CD4-positive, CD25-positive, alpha-beta regulatory T cell (primary cell): ENCODE measurements around the gene MOCOS. TPM values are rescaled to one million over a fixed set of nuclear protein-coding genes. Genes with fewer than 3 reads are reported as not detected.

Experiments
- ATAC-seq, 2 donors: fragments of 150-1000 bp; cut with Tn5 transposase; one replicate each; pipeline ENCODE4 v1.10.0; 2021; ENCODE audit warnings: low read depth in 2 of 2, moderate number of reproducible peaks in 2 of 2, moderate library complexity in 1 of 2
- DNase-seq, 3 donors: peaks; one replicate each; pipeline versions ENCODE4 v3.0.0 to v3.0.0-alpha.2; 2012 to 2022; ENCODE audit warnings: mixed read lengths in 1 of 3
- H3K27ac ChIP-seq: one replicate; pipeline ENCODE4 v1.7.0; 2013; ENCODE audit warnings: mild to moderate bottlenecking, low read length; ENCODE audit not compliant: insufficient read depth, poor library complexity, severe bottlenecking
- H3K27me3 ChIP-seq: one replicate; pipeline ENCODE4 v1.7.0; 2013; ENCODE audit warnings: low read length; ENCODE audit not compliant: control insufficient read depth, insufficient read depth
- H3K36me3 ChIP-seq: one replicate; pipeline ENCODE4 v1.7.0; 2013; ENCODE audit warnings: mild to moderate bottlenecking, low read length, moderate library complexity; ENCODE audit not compliant: control insufficient read depth, insufficient read depth
- H3K4me1 ChIP-seq: 2 replicates; pipeline ENCODE4 v1.7.0; 2013; ENCODE audit warnings: mild to moderate bottlenecking, low read length; ENCODE audit not compliant: insufficient read depth, control insufficient read depth, poor library complexity, severe bottlenecking
- H3K4me3 ChIP-seq: one replicate; pipeline ENCODE4 v1.7.0; 2013; ENCODE audit warnings: low read depth, mild to moderate bottlenecking, low read length, moderate library complexity
- H3K9me3 ChIP-seq, 2 experiments: 1 replicate in 1 of 2; 2 replicates in 1 of 2; pipeline ENCODE4 v1.7.0; 2013; ENCODE audit warnings: low read length in 2 of 2, mild to moderate bottlenecking in 1 of 2, moderate library complexity in 1 of 2; ENCODE audit not compliant: control insufficient read depth in 2 of 2
- H3K27ac Mint-ChIP-seq, 3 donors: one replicate each; pipeline ENCODE4 v1.8.0; 2020 to 2022; ENCODE audit warnings: mild to moderate bottlenecking in 3 of 3, mixed read lengths in 3 of 3, moderate library complexity in 2 of 3
- H3K27me3 Mint-ChIP-seq: one replicate; pipeline ENCODE4 v1.8.0; 2022; ENCODE audit warnings: mild to moderate bottlenecking, mixed read lengths
- H3K36me3 Mint-ChIP-seq: one replicate; pipeline ENCODE4 v1.8.0; 2020; ENCODE audit warnings: mixed read lengths
- H3K4me1 Mint-ChIP-seq, 4 donors: one replicate each; pipeline ENCODE4 v1.8.0; 2020 to 2022; ENCODE audit warnings: mixed read lengths in 4 of 4, mild to moderate bottlenecking in 1 of 4
- H3K4me3 Mint-ChIP-seq, 4 donors: one replicate each; pipeline ENCODE4 v1.8.0; 2020 to 2022; ENCODE audit warnings: mild to moderate bottlenecking in 4 of 4, mixed read lengths in 4 of 4, moderate library complexity in 3 of 4
- H3K9me3 Mint-ChIP-seq, 7 donors: one replicate each; pipeline ENCODE4 v1.8.0; 2020 to 2022; ENCODE audit warnings: mixed read lengths in 7 of 7, mild to moderate bottlenecking in 3 of 7, moderate library complexity in 2 of 7
- polyA plus RNA-seq, 4 donors: library from polyadenylated mRNA; unstranded; fragments of 300-500 nt; fragmentation: Illumina TruSeq; gene quantifications; one replicate each; pipeline ENCODE4 v1.2.3, GENCODE V29; 2021
- total RNA-seq: library from RNA; stranded (reverse); gene quantifications from one replicate; pipeline ENCODE4 v1.2.3, GENCODE V29; 2022

Gene MOCOS
- total and polyA plus RNA-seq, 5 donors from 2014 or later, result 0.02 TPM; not detected in 4

DNA sequence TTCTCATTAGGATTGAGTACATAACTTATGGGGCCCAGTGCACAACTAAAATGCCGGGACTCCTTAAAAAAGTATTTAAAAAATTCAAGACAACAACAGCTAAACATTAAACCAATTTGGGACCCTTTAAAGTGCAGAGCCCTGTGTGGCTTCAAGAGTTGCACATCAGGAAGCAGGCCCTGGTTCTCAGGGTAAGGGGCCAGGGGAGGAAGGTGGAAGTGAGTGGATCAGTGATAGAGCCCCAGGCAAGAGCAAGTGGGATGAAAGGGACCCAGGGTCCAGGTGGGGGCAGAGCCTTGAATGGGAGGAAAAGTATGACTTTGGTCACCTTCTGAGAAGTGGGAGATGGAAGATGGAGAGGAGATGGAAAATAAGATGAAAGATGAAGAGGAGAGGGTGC is 107.9 kb downstream of the MOCOS start:
- Mint-ChIP-seq H3K4me1 (peaks cover 0 to 5% (median 0%) of the 10 kb centered on the region in 4 donors), H3K4me3 (no peak overlapping the region), H3K27ac (no peak overlapping the region), H3K27me3 (peaks cover 20% of the 10 kb centered on the region), H3K36me3 (no peaks in the 10 kb centered on the region), H3K9me3 (no peaks in the 10 kb centered on the region)
- H3K27ac ChIP-seq, result no peak overlapping the region
- peaks cover 18% of the 10 kb centered on the region for H3K27me3 ChIP-seq
- no peak for DNase-seq
- no peaks in the 10 kb centered on the region for H3K9me3 ChIP-seq
- H3K4me1 ChIP-seq, result peaks cover 20% of the 10 kb centered on the region
- ATAC-seq, result no peak
- no peaks in the 10 kb centered on the region for H3K36me3 ChIP-seq
- no peak overlapping the region for H3K4me3 ChIP-seq

DNA sequence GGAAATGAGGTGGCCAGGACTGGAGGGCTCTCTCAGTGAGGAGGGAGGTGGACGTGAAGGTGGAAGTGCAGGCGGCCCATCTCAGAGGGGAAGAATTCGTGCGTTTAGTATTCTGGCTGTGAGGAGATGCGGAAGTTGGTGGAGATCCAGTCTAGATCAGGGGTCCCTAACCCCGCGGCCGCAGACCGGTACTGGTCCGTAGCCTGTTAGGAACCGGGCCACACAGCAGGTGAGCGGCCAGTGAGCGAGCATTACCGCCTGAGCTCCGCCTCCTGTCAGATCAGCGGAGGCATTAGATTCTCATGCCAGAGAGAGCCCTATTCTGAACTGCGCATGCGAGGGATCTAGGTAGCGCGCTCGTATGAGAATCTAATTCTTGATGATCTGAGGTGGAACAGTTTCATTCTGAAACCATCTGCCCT is 108.6 kb downstream of the MOCOS start:
- Histone ChIP-seq H3K9me3 (no peaks in the 10 kb centered on the region), H3K4me3 (no peak overlapping the region), H3K27me3 (peaks cover 18% of the 10 kb centered on the region), H3K36me3 (no peaks in the 10 kb centered on the region), H3K4me1 (peaks cover 20% of the 10 kb centered on the region), H3K27ac (no peak overlapping the region)
- DNase-seq (no peak), ATAC-seq (no peak)
- Mint-ChIP-seq H3K27me3 (peaks cover 26% of the 10 kb centered on the region), H3K36me3 (no peaks in the 10 kb centered on the region), H3K27ac (no peak overlapping the region), H3K4me3 (no peak overlapping the region), H3K9me3 (no peaks in the 10 kb centered on the region), H3K4me1 (peaks cover 0 to 5% (median 0%) of the 10 kb centered on the region in 4 donors)

- Histone ChIP-seq H3K27ac (no peak overlapping the region), H3K4me1 (peaks cover 20% of the 10 kb centered on the region), H3K4me3 (no peak overlapping the region), H3K9me3 (no peaks in the 10 kb centered on the region), H3K27me3 (peaks cover 18% of the 10 kb centered on the region), H3K36me3 (no peaks in the 10 kb centered on the region)
- Mint-ChIP-seq H3K27me3 (peaks cover 34% of the 10 kb centered on the region), H3K4me3 (peak overlapping the region in 1 of 4 donors; percentile 15), H3K9me3 (no peaks in the 10 kb centered on the region), H3K4me1 (peaks cover 0 to 5% (median 0%) of the 10 kb centered on the region in 4 donors), H3K36me3 (no peaks in the 10 kb centered on the region), H3K27ac (no peak overlapping the region)
- peak in 1 of 2 donors; percentile 16 for ATAC-seq
- no peak for DNase-seq
Measured at GRCh38 chr18:36296650-36297416, 109.5 kb downstream of the MOCOS start.

- H3K9me3 Mint-ChIP-seq, result no peaks in the 10 kb centered on the region
- H3K4me3 Mint-ChIP-seq, result peak within 1 kb of the TSS in 1 of 4 donors; percentile 15
Measured at GRCh38 chr18:36297417-36298125, 110.3 kb downstream of the MOCOS start, which contains the start of gene FHOD3. Gene FHOD3 (plus strand): TSS chr18:36297713. CDS start chr18:36297836, 123 bp downstream.

GRCh38 chr18:36298126-36298741 is 110.9 kb downstream of the MOCOS start:
- ATAC-seq (no peak), DNase-seq (no peak)
- Mint-ChIP-seq H3K9me3 (no peaks in the 10 kb centered on the region), H3K4me1 (peaks cover 0 to 5% (median 0%) of the 10 kb centered on the region in 4 donors), H3K36me3 (no peaks in the 10 kb centered on the region), H3K4me3 (no peak overlapping the region), H3K27me3 (peaks cover 41% of the 10 kb centered on the region), H3K27ac (no peak overlapping the region)
- Histone ChIP-seq H3K36me3 (no peaks in the 10 kb centered on the region), H3K9me3 (no peaks in the 10 kb centered on the region), H3K27ac (no peak overlapping the region), H3K4me1 (peaks cover 20% of the 10 kb centered on the region), H3K4me3 (no peak overlapping the region), H3K27me3 (peaks cover 17% of the 10 kb centered on the region)

More at GRCh38 chr18:36297417-36298125, 110.3 kb downstream of the MOCOS start, which contains the start of gene FHOD3:
- Mint-ChIP-seq H3K27me3 (peaks cover 36% of the 10 kb centered on the region), H3K36me3 (no peaks in the 10 kb centered on the region), H3K27ac (no peak within 1 kb of the TSS), H3K4me1 (peaks cover 0 to 5% (median 0%) of the 10 kb centered on the region in 4 donors)
- no peaks in the 10 kb centered on the region for H3K36me3 ChIP-seq
- H3K27me3 ChIP-seq, result peaks cover 17% of the 10 kb centered on the region
- H3K9me3 ChIP-seq, result no peaks in the 10 kb centered on the region
- H3K27ac ChIP-seq, result no peak within 1 kb of the TSS
- no peak within 1 kb of the TSS for H3K4me3 ChIP-seq
- ATAC-seq (no peak), DNase-seq (no peak)
- H3K4me1 ChIP-seq, result peaks cover 20% of the 10 kb centered on the region

DNA sequence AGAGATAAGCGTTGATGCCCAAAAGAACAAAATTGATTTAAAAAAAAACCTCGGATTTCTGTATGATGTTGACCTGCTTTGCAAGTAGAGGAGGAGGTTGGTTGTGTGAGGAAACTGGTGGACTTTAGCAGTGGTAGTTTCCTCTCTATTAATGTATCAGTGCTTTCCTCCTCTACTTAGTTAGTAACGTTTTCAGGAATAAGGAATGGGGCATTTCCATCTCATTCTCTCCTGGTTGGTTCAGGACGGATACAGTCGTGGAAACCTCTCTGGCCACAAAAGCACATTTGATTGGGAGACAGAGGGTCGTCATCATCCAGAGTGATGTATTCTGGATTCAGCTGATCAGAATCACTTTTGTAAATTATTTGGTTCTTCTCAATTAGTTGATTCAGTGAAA is 111.7 kb downstream of the MOCOS start:
- no peaks in the 10 kb centered on the region for H3K36me3 ChIP-seq
- H3K9me3 ChIP-seq, result no peaks in the 10 kb centered on the region
- Mint-ChIP-seq H3K9me3 (no peaks in the 10 kb centered on the region), H3K27me3 (peaks cover 45% of the 10 kb centered on the region), H3K4me3 (peak overlapping the region in 2 of 4 donors; percentile 11 to 35), H3K4me1 (peaks cover 0 to 5% (median 0%) of the 10 kb centered on the region in 4 donors), H3K27ac (no peak overlapping the region), H3K36me3 (no peaks in the 10 kb centered on the region)
- no peak overlapping the region for H3K4me3 ChIP-seq
- DNase-seq (no peak), ATAC-seq (no peak)
- peaks cover 20% of the 10 kb centered on the region for H3K4me1 ChIP-seq
- no peak overlapping the region for H3K27ac ChIP-seq
- peaks cover 11% of the 10 kb centered on the region for H3K27me3 ChIP-seq

- H3K27me3 ChIP-seq, result peaks cover 12% of the 10 kb centered on the region
- H3K9me3 Mint-ChIP-seq, result no peaks in the 10 kb centered on the region
- H3K36me3 Mint-ChIP-seq, result no peaks in the 10 kb centered on the region
Measured at GRCh38 chr18:36300211-36300610, 112.9 kb downstream of the MOCOS start.

More at GRCh38 chr18:36300211-36300610, 112.9 kb downstream of the MOCOS start:
- Histone ChIP-seq H3K36me3 (no peaks in the 10 kb centered on the region), H3K27ac (no peak overlapping the region), H3K4me1 (peaks cover 20% of the 10 kb centered on the region), H3K4me3 (no peak overlapping the region), H3K9me3 (no peaks in the 10 kb centered on the region)
- H3K4me1 Mint-ChIP-seq, result peaks cover 0 to 5% (median 0%) of the 10 kb centered on the region in 4 donors
- no peak overlapping the region for H3K27ac Mint-ChIP-seq
- no peak for ATAC-seq
- H3K27me3 Mint-ChIP-seq, result peaks cover 53% of the 10 kb centered on the region
- no peak for DNase-seq
- H3K4me3 Mint-ChIP-seq, result no peak overlapping the region
